B cell (primary cell): ENCODE measurements around the gene PTPRN. TPM values are rescaled to one million over a fixed set of nuclear protein-coding genes. Genes with fewer than 3 reads are reported as not detected.

Experiments
- ATAC-seq: fragments of 200-7000 bp; cut with Tn5 transposase; one replicate; pipeline ENCODE4 v1.10.0; 2021; ENCODE audit warnings: low read depth, mild to moderate bottlenecking, moderate number of reproducible peaks, moderate library complexity
- CTCF ChIA-PET: fragments of 350-600 bp; sonication (Branson Sonifier 250); formaldehyde crosslinking; loops from one replicate; lab custom pipeline; 2021; ENCODE audit warnings: antibody characterized with exemption, inconsistent platforms; lab: Charles Lee
- POLR2A ChIA-PET: fragments of 350-600 bp; sonication (Branson Sonifier 250); formaldehyde crosslinking; loops from one replicate; lab custom pipeline; 2021; ENCODE audit warnings: antibody characterized with exemption; lab: Charles Lee
- DNase-seq: peaks from one replicate; pipeline ENCODE4 v3.0.0; 2013
- H2AFZ ChIP-seq: 2 replicates; pipeline ENCODE4 v1.6.1; 2012; ENCODE audit warnings: mild to moderate bottlenecking, low read depth, low read length; ENCODE audit not compliant: insufficient read depth, poor library complexity, severe bottlenecking
- H3K27ac ChIP-seq, 2 donors: 1 replicate in 1 of 2; 2 replicates in 1 of 2; pipeline ENCODE4 v1.5.1; 2012 to 2013; ENCODE audit warnings: low read length in 2 of 2, mild to moderate bottlenecking in 2 of 2, moderate library complexity in 1 of 2
- H3K27me3 ChIP-seq, 4 experiments: fragments of 200-600 bp in 1 of 4; sonication (generic) in 1 of 4; replicated peaks in 1 of 4; 1 replicate in 2 of 4; 2 replicates in 2 of 4; pipeline versions ENCODE4 v1.6.1 to v1.7.0; 2013 to 2016; ENCODE audit warnings: low read length in 3 of 4, mild to moderate bottlenecking in 2 of 4, mixed read lengths in 1 of 4, moderate library complexity in 1 of 4; ENCODE audit not compliant: insufficient read depth in 4 of 4, control insufficient read depth in 3 of 4; ENCODE audit errors: control extremely low read depth in 1 of 4
- H3K36me3 ChIP-seq, 2 experiments: replicated peaks in 1 of 2; 1 replicate in 1 of 2; 2 replicates in 1 of 2; pipeline versions ENCODE4 v1.6.1 to v1.7.1; 2013; ENCODE audit warnings: low read length in 1 of 2; ENCODE audit not compliant: insufficient read depth in 2 of 2, control insufficient read depth in 1 of 2; ENCODE audit errors: control extremely low read depth in 1 of 2, extremely low read depth in 1 of 2
- H3K4me1 ChIP-seq, 2 donors: fragments of 200-600 bp in 1 of 2; sonication (generic) in 1 of 2; 1 replicate in 1 of 2; 2 replicates in 1 of 2; pipeline versions ENCODE4 v1.5.1 to v1.6.1; 2013 to 2017; ENCODE audit warnings: low read length in 2 of 2; ENCODE audit not compliant: control insufficient read depth in 2 of 2, insufficient read depth in 2 of 2
- H3K4me2 ChIP-seq: replicated peaks from 2 replicates; pipeline ENCODE3; 2012; ENCODE audit warnings: mild to moderate bottlenecking, low read depth, low read length; ENCODE audit not compliant: poor library complexity, severe bottlenecking
- H3K4me3 ChIP-seq, 5 experiments: fragments of 200-600 bp in 1 of 5; sonication (generic) in 1 of 5; 1 replicate in 3 of 5; 2 replicates in 2 of 5; pipeline versions ENCODE4 v1.5.1 to v1.7.0; 2011 to 2016; ENCODE audit warnings: low read length in 4 of 5, mild to moderate bottlenecking in 4 of 5, low read depth in 2 of 5, control low read depth in 1 of 5, moderate library complexity in 1 of 5; ENCODE audit not compliant: insufficient read depth in 1 of 5; ENCODE audit errors: control extremely low read depth in 1 of 5, extremely low read depth in 1 of 5
- H3K79me2 ChIP-seq: fragments of 200-600 bp; sonication (generic); one replicate; pipeline ENCODE4 v1.6.0; 2016; ENCODE audit warnings: low read length; ENCODE audit not compliant: control insufficient read depth, insufficient read depth
- H3K9ac ChIP-seq: fragments of 200-600 bp; sonication (generic); 2 replicates; pipeline ENCODE4 v1.6.1; 2017; ENCODE audit warnings: mild to moderate bottlenecking, low read length, moderate library complexity
- H3K9me3 ChIP-seq, 3 donors: one replicate each; pipeline versions ENCODE4 v1.6.1 to v1.7.1; 2013; ENCODE audit warnings: low read length in 2 of 3; ENCODE audit not compliant: control insufficient read depth in 2 of 3, insufficient read depth in 1 of 3; ENCODE audit errors: control extremely low read depth in 1 of 3
- H4K20me1 ChIP-seq: 2 replicates; pipeline ENCODE4 v1.6.0; 2012; ENCODE audit warnings: mild to moderate bottlenecking, low read length; ENCODE audit not compliant: insufficient read depth, control insufficient read depth, poor library complexity, severe bottlenecking
- H3K27ac Mint-ChIP-seq: one replicate; pipeline ENCODE4 v1.8.0; 2021; ENCODE audit warnings: mixed read lengths
- H3K27me3 Mint-ChIP-seq: one replicate; pipeline ENCODE4 v1.8.0; 2021; ENCODE audit warnings: mixed read lengths
- H3K4me1 Mint-ChIP-seq: one replicate; pipeline ENCODE4 v1.8.0; 2021; ENCODE audit warnings: mixed read lengths
- H3K4me3 Mint-ChIP-seq: one replicate; pipeline ENCODE4 v1.8.0; 2021; ENCODE audit warnings: mixed read lengths
- H3K9me3 Mint-ChIP-seq: one replicate; pipeline ENCODE4 v1.8.0; 2022; ENCODE audit warnings: mixed read lengths; ENCODE audit not compliant: insufficient read depth
- CTCF ChIP-seq: fragments of 200-600 bp; IDR thresholded peaks from one replicate; pipeline ENCODE4 v1.8.0; 2022; ENCODE audit warnings: antibody characterized with exemption, mild to moderate bottlenecking
- EZH2 ChIP-seq: IDR thresholded peaks from 2 replicates; pipeline ENCODE4 v1.6.1; 2012; ENCODE audit warnings: borderline replicate concordance, low read depth, mild to moderate bottlenecking, moderate library complexity, low read length; ENCODE audit not compliant: insufficient read depth, poor library complexity, severe bottlenecking
- WGBS: methylation state at CpG from one replicate; pipeline ENCODE4 v1.1.5; 2013; ENCODE audit warnings: missing lambda C conversion rate; ENCODE audit not compliant: insufficient coverage; 5-methylcytosine and 5-hydroxymethylcytosine counted together
- intact Hi-C: fragments of 100-400 bp; cut with micrococcal nuclease; formaldehyde crosslinking; loops from one replicate; pipeline ENCODE4 v1.10.0; 2022
- polyA plus RNA-seq: library from polyadenylated mRNA; depleted of rRNA; stranded (reverse); fragments of >200 nt; gene quantifications from 2 replicates; pipeline ENCODE4 v1.2.3, GENCODE V29; 2012
- total RNA-seq, 2 donors: library from RNA; stranded (reverse); fragments of 120-200 nt in 1 of 2; gene quantifications; 1 replicate in 1 of 2; 2 replicates in 1 of 2; pipeline versions ENCODE4 v1.2.3 to v1.2.4, GENCODE V29; 2013 to 2022

Gene PTPRN
- total and polyA plus RNA-seq, 2 donors (not counting 1 experiment from before 2014, with no cell fraction given), result 0.04 TPM; not detected in 1

GRCh38 chr2:219246559-219246958, 62.6 kb downstream of the PTPRN start:
- Histone ChIP-seq H4K20me1 (peaks cover 5% of the 10 kb centered on the region), H3K27ac (peak overlapping the region; percentile 87 to 92), H3K27me3 (no peaks in the 10 kb centered on the region), H3K4me3 (no peak overlapping the region), H3K4me1 (peaks cover 64 to 70% of the 10 kb centered on the region in 2 donors), H2AFZ (no peak overlapping the region), H3K9ac (peak overlapping the region; percentile 6), H3K36me3 (peaks cover 2 to 34% of the 10 kb centered on the region in 2 experiments), H3K4me2 (peak overlapping the region; percentile 93), H3K79me2 (peaks cover 62% of the 10 kb centered on the region), H3K9me3 (no peaks in the 10 kb centered on the region)
- intact Hi-C loops, result no loop called here
- H3K27ac Mint-ChIP-seq, result peak overlapping the region; percentile 96
- WGBS, result 92% methylated on average over 6 of the region's 10 CpGs
- ChIA-PET CTCF (interaction anchor here (1.7 to 6.8 kb wide), 5 partner anchors 8 to 47 kb away, joined by 6 to 69 read pairs (median 17); partner anchors contain the start of genes ANKZF1, ATG9A, DNAJB2 and TUBA4A), POLR2A (interaction anchor here (1.7 to 2.7 kb wide), 3 partner anchors 7 to 40 kb away, joined by 9 to 49 read pairs (median 26); partner anchors contain the start of genes ANKZF1, ATG9A, TUBA4A and TUBA4B)
- DNase-seq, result no peak
- peak overlapping the region; percentile 57 for H3K4me3 Mint-ChIP-seq
- no peaks in the 10 kb centered on the region for H3K27me3 Mint-ChIP-seq
- H3K9me3 Mint-ChIP-seq, result no peaks in the 10 kb centered on the region
- peaks cover 75% of the 10 kb centered on the region for H3K4me1 Mint-ChIP-seq
- ATAC-seq, result no peak
- TF ChIP-seq EZH2, result no peak
- no peak for TF ChIP-seq CTCF

DNA sequence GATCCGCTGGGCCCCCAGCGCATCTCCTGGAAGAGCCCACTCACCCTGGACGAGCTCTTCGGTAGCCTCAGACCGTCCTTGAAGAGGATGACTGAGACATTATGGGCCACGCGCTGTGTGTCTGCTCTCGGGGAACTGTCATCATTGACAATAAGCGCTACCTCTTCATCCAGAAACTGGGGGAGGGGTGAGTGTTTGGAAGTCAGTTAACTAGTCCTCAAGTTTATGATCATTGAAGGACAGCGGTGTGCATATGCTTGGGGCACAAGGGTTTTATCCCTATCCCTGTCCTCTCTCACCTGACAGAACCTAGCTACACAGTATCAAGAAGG, 63.3 kb downstream of the PTPRN start:
- ChIA-PET CTCF (interaction anchor here (0.7 to 3.0 kb wide), 8 partner anchors 8 to 143 kb away, joined by 3 to 25 read pairs (median 5); partner anchors contain the start of genes ANKZF1, ATG9A, DNAJB2 and TUBA4A), POLR2A (interaction anchor here (1.5 to 2.7 kb wide), 7 partner anchors 8 to 69 kb away, joined by 6 to 49 read pairs (median 10); partner anchors contain the start of genes ABCB6, ANKZF1, ATG9A and CNPPD1)
- intact Hi-C loops, result loop anchor here (1.0 to 2.0 kb wide), 6 partner anchors 7 to 85 kb away; partner anchors contain the start of genes ANKZF1, ATG9A, CNPPD1 and DNAJB2
- peaks cover 0 to 27% of the 10 kb centered on the region in 2 experiments for H3K36me3 ChIP-seq
- no peak for ATAC-seq
- 21% methylated on average over 9 of the region's 10 CpGs for WGBS
- H3K9ac ChIP-seq, result peak overlapping the region; percentile 96
- no peaks in the 10 kb centered on the region for H3K9me3 ChIP-seq
- no peak for DNase-seq
- H3K27ac ChIP-seq, result peak overlapping the region; percentile 87 to 92
- H3K79me2 ChIP-seq, result peaks cover 55% of the 10 kb centered on the region
- no peak for TF ChIP-seq CTCF
- no peak for TF ChIP-seq EZH2
- no peaks in the 10 kb centered on the region for H3K27me3 ChIP-seq
- Mint-ChIP-seq H3K4me3 (peak overlapping the region; percentile 92), H3K9me3 (no peaks in the 10 kb centered on the region), H3K27me3 (no peaks in the 10 kb centered on the region), H3K4me1 (peaks cover 68% of the 10 kb centered on the region), H3K27ac (peak overlapping the region; percentile 96)
- peaks cover 58 to 63% of the 10 kb centered on the region in 2 donors for H3K4me1 ChIP-seq
- H3K4me3 ChIP-seq, result peak overlapping the region; percentile 50 to 98 (median 94)
- peak overlapping the region; percentile 93 for H3K4me2 ChIP-seq
- no peaks in the 10 kb centered on the region for H4K20me1 ChIP-seq
- H2AFZ ChIP-seq, result peak overlapping the region; percentile 96
